DOHH2 (cell line): ENCODE data around the gene GABRB1.

Source experiments
- H3F3A ChIP-seq: fragments of 200-600 bp; sonication (generic), shearing (Covaris generic); 2 replicates; pipeline ENCODE4 v1.6.0; 2016; ENCODE audit warnings: antibody characterized with exemption, mild to moderate bottlenecking; ENCODE audit not compliant: control insufficient read depth, insufficient read depth
- H3K27ac ChIP-seq: fragments of 200-600 bp; sonication (generic); 2 replicates; pipeline ENCODE4 v1.5.1; 2014; ENCODE audit warnings: low read depth, mild to moderate bottlenecking, low read length, moderate library complexity
- H3K27me3 ChIP-seq: fragments of 200-600 bp; sonication (generic); 2 replicates; pipeline ENCODE4 v1.6.1; 2014; ENCODE audit warnings: mild to moderate bottlenecking, low read length, mixed read lengths; ENCODE audit not compliant: control insufficient read depth
- H3K36me3 ChIP-seq: fragments of 200-600 bp; sonication (generic); 2 replicates; pipeline ENCODE4 v1.6.1; 2014; ENCODE audit warnings: mild to moderate bottlenecking, low read length, moderate library complexity, mixed read lengths; ENCODE audit not compliant: control insufficient read depth
- H3K4me1 ChIP-seq: fragments of 200-600 bp; sonication (generic); 2 replicates; pipeline ENCODE4 v1.6.1; 2014; ENCODE audit warnings: mild to moderate bottlenecking, low read length, mixed read lengths; ENCODE audit not compliant: control insufficient read depth
- H3K4me2 ChIP-seq: fragments of 200-600 bp; sonication (generic); 2 replicates; pipeline ENCODE4 v1.6.0; 2014; ENCODE audit warnings: mild to moderate bottlenecking, low read length, moderate library complexity
- H3K4me3 ChIP-seq: fragments of 200-600 bp; sonication (generic); 2 replicates; pipeline ENCODE4 v1.5.1; 2014; ENCODE audit warnings: mild to moderate bottlenecking, low read length, mixed read lengths
- H3K79me2 ChIP-seq: fragments of 200-600 bp; sonication (generic); 2 replicates; pipeline ENCODE4 v1.6.1; 2014; ENCODE audit warnings: mild to moderate bottlenecking, low read length, mixed read lengths; ENCODE audit not compliant: control insufficient read depth
- H3K9me2 ChIP-seq: fragments of 200-600 bp; sonication (generic); replicated peaks from 2 replicates; pipeline ENCODE4 v1.6.1; 2014; ENCODE audit warnings: mild to moderate bottlenecking, low read length, mixed read lengths; ENCODE audit not compliant: control insufficient read depth
- H3K9me3 ChIP-seq: fragments of 200-600 bp; sonication (generic); 2 replicates; pipeline ENCODE4 v1.6.1; 2014; ENCODE audit warnings: antibody characterized with exemption, low read length, mixed read lengths; ENCODE audit not compliant: control insufficient read depth, insufficient read depth
- H4K20me1 ChIP-seq: fragments of 200-600 bp; sonication (generic); 2 replicates; pipeline ENCODE4 v1.6.0; 2014; ENCODE audit warnings: low read depth, mild to moderate bottlenecking, antibody characterized with exemption, low read length, moderate library complexity; ENCODE audit not compliant: control insufficient read depth, insufficient read depth
- CTCF ChIP-seq: fragments of 200-600 bp; sonication (generic); IDR thresholded peaks from one replicate; pipeline ENCODE4 v1.5.1; 2014; ENCODE audit warnings: antibody characterized with exemption, mild to moderate bottlenecking, low read depth, low read length; ENCODE audit not compliant: poor library complexity, severe bottlenecking
- EZH2phosphoT487 ChIP-seq: fragments of 200-600 bp; sonication (generic); IDR thresholded peaks from 2 replicates; pipeline ENCODE4 v1.6.1; 2017; ENCODE audit warnings: borderline replicate concordance, mild to moderate bottlenecking, antibody characterized with exemption, low read length, moderate library complexity, mixed read lengths

GABRB1 gene

DNA sequence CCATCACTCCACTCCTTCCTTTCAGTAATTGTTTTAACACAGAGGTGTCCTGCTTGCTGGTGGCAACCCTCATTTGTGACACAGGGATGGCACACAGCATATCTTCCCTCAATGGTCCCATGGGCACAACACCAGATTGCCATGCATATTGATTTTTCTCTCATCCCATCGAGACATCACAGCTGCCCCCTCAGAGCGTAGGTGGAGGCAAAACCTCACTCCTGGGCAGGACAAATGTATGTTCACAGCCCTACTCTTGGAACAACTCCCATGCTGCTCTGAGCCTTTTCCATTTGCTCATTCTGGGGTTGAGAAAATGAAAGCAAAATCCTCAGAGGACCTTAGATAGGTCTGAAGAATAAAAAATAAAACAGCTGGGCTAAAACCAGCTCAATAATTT is 172.2 kb downstream of the GABRB1 start:
- Histone ChIP-seq H3K36me3 (no peaks in the 10 kb centered on the region), H3F3A (no peaks in the 10 kb centered on the region), H3K4me2 (no peak overlapping the region), H3K27me3 (no peaks in the 10 kb centered on the region), H3K4me1 (no peaks in the 10 kb centered on the region), H3K9me2 (no peaks in the 10 kb centered on the region), H3K27ac (no peak overlapping the region), H3K4me3 (no peak overlapping the region), H4K20me1 (no peaks in the 10 kb centered on the region), H3K79me2 (no peaks in the 10 kb centered on the region), H3K9me3 (no peaks in the 10 kb centered on the region)
- no peak for TF ChIP-seq EZH2phosphoT487
- no peak for TF ChIP-seq CTCF

GRCh38 chr4:47207555-47207954 is 176.2 kb downstream of the GABRB1 start:
- no peaks in the 10 kb centered on the region for H3K9me3 ChIP-seq
- H3K4me3 ChIP-seq: no peak overlapping the region
- H3K36me3 ChIP-seq: no peaks in the 10 kb centered on the region
- H3K4me2 ChIP-seq: no peak overlapping the region
- H3F3A ChIP-seq: no peaks in the 10 kb centered on the region
- H3K27ac ChIP-seq: no peak overlapping the region
- no peaks in the 10 kb centered on the region for H3K27me3 ChIP-seq
- TF ChIP-seq CTCF (no peak), EZH2phosphoT487 (no peak)
- no peaks in the 10 kb centered on the region for H4K20me1 ChIP-seq
- H3K4me1 ChIP-seq: no peaks in the 10 kb centered on the region
- no peaks in the 10 kb centered on the region for H3K79me2 ChIP-seq
- no peaks in the 10 kb centered on the region for H3K9me2 ChIP-seq

DNA sequence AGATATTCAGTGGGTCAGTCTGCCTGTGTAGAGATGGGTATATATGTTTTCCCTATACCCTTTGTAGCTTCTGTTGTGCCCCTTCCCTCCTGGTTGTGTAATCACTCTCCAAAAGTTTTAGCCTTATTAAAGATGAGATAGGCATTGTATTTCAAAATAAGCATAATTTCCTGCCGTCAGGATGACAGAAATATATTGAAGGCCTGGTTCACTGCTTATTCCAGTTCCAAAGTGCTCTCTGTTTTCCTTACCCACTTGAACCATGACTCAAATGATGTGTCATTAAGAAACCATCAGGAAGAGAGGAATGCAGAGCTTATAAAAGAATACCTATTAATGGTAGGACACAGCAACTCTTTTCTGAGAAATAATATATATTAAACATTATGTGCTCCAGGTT is 178.5 kb downstream of the GABRB1 start:
- Histone ChIP-seq H3K4me1 (no peaks in the 10 kb centered on the region), H4K20me1 (no peaks in the 10 kb centered on the region), H3K9me2 (no peaks in the 10 kb centered on the region), H3K36me3 (no peaks in the 10 kb centered on the region), H3K27me3 (no peaks in the 10 kb centered on the region), H3K4me2 (no peak overlapping the region), H3K9me3 (no peaks in the 10 kb centered on the region), H3K4me3 (no peak overlapping the region), H3K27ac (no peak overlapping the region), H3K79me2 (no peaks in the 10 kb centered on the region), H3F3A (no peaks in the 10 kb centered on the region)
- TF ChIP-seq EZH2phosphoT487 (no peak), CTCF (no peak)

GRCh38 chr4:47210828-47211227 is 179.5 kb downstream of the GABRB1 start:
- Histone ChIP-seq H3K9me3 (no peaks in the 10 kb centered on the region), H3K36me3 (no peaks in the 10 kb centered on the region), H3K4me2 (no peak overlapping the region), H3K9me2 (no peaks in the 10 kb centered on the region), H3K27me3 (no peaks in the 10 kb centered on the region), H3K27ac (no peak overlapping the region), H3F3A (no peaks in the 10 kb centered on the region), H3K4me1 (no peaks in the 10 kb centered on the region), H4K20me1 (no peaks in the 10 kb centered on the region), H3K4me3 (no peak overlapping the region), H3K79me2 (no peaks in the 10 kb centered on the region)
- TF ChIP-seq EZH2phosphoT487 (no peak), CTCF (no peak)
